GM18519 (cell line): ENCODE measurements around the gene FHOD3.
"Not testable (repeated sequence)": the region's sequence is repeated elsewhere in the genome, so short reads cannot be mapped to it uniquely, and the experiment has no call there.

Experiments
- ATAC-seq: cut with Tn5 transposase; IDR thresholded peaks from one replicate; pipeline ENCODE4 v1.9.1; 2021; ENCODE audit warnings: mild to moderate bottlenecking, moderate library complexity; ENCODE audit not compliant: unreplicated experiment, low FRiP score

The FHOD3 gene

GRCh38 chr18:36782710-36783109 is 485.2 kb downstream of the FHOD3 start:
- ATAC-seq: no peak

- no peak for ATAC-seq
Measured at GRCh38 chr18:36783792-36784191, 486.3 kb downstream of the FHOD3 start.

GRCh38 chr18:36786686-36787085 is 489.2 kb downstream of the FHOD3 start:
- no peak for ATAC-seq

GRCh38 chr18:36792634-36793283 is 495.2 kb downstream of the FHOD3 start:
- no peak for ATAC-seq

GRCh38 chr18:36798738-36799473 is 501.4 kb downstream of the FHOD3 start:
- ATAC-seq: no peak

GRCh38 chr18:36805105-36805504 is 507.6 kb downstream of the FHOD3 start:
- ATAC-seq: no peak

- ATAC-seq: no peak
Measured at GRCh38 chr18:36808681-36809080, 511.2 kb downstream of the FHOD3 start.

- ATAC-seq: peak; percentile 95
Measured at GRCh38 chr18:36809590-36810381, 512.3 kb downstream of the FHOD3 start.

GRCh38 chr18:36811430-36811829 is 513.9 kb downstream of the FHOD3 start:
- ATAC-seq: no peak

GRCh38 chr18:36811955-36812354 is 514.4 kb downstream of the FHOD3 start:
- ATAC-seq: no peak

GRCh38 chr18:36812678-36813077 is 515.2 kb downstream of the FHOD3 start:
- no peak for ATAC-seq

- no peak for ATAC-seq
Measured at GRCh38 chr18:36813101-36813775, 515.7 kb downstream of the FHOD3 start.

- ATAC-seq: no peak
Measured at GRCh38 chr18:36813824-36814223, 516.3 kb downstream of the FHOD3 start.

- no peak for ATAC-seq
Measured at GRCh38 chr18:36814994-36815393, 517.5 kb downstream of the FHOD3 start.

GRCh38 chr18:36816096-36816495 is 518.6 kb downstream of the FHOD3 start:
- ATAC-seq: not testable (repeated sequence)

- ATAC-seq: no peak
Measured at GRCh38 chr18:36817039-36817438, 519.5 kb downstream of the FHOD3 start.

- no peak for ATAC-seq
Measured at GRCh38 chr18:36818652-36819051, 521.1 kb downstream of the FHOD3 start.

GRCh38 chr18:36819621-36820020 is 522.1 kb downstream of the FHOD3 start:
- no peak for ATAC-seq

GRCh38 chr18:36821681-36822080 is 524.2 kb downstream of the FHOD3 start:
- ATAC-seq: no peak

GRCh38 chr18:36825526-36825925 is 528.0 kb downstream of the FHOD3 start:
- ATAC-seq: no peak

- no peak for ATAC-seq
Measured at GRCh38 chr18:36826556-36826955, 529.0 kb downstream of the FHOD3 start.
